ENCODE data around the gene LPCAT2. TPM values are rescaled to one million over a fixed set of nuclear protein-coding genes. Genes with fewer than 3 reads are reported as not detected.

Gene LPCAT2
- total RNA-seq, 1 experiment from 2014 or later = 7.1 TPM

DNA sequence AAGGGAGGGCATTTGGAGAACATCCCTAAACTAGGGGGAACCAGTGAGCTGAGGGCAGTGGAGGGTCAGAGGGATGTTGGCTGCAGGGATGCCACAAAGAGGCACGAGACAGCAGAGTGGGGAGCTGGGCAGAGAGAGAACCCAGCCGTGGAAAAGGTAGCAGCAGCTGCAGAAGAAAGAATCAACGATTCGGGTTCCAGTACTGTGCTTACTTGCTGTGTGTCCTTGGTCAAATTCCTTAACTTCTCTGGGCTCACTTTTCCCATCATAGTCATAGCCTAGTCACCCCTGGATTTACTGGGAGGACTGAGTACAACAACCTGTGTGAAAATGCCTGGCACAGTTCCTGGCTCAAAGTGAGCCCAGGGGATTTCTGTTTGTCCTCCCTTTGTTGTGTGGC is 42.7 kb upstream of the LPCAT2 start:
- ATAC-seq (no peak), DNase-seq (ENCODE audit: low spot score) (no peak)
- H3K4me3 Mint-ChIP-seq = no peak overlapping the region
- ChIA-PET POLR2A (no interaction called here), CTCF (interaction anchor here (0.6 to 3.2 kb wide), 9 partner anchors 29 to 394 kb away, joined by 3 to 213 read pairs (median 6); partner anchors contain the start of gene CES1)
- H3K36me3 Mint-ChIP-seq = no peaks in the 10 kb centered on the region
- peaks cover 12% of the 10 kb centered on the region for H3K4me1 Mint-ChIP-seq
- no peak overlapping the region for H3K27ac Mint-ChIP-seq
- no peaks in the 10 kb centered on the region for H3K9me3 Mint-ChIP-seq
- peaks cover 29% of the 10 kb centered on the region for H3K27me3 Mint-ChIP-seq (ENCODE audit: low read depth)
- TF ChIP-seq SMAD3 (CRISPR knock-in tag; IDR thresholded peaks at IDR 0.05; ENCODE audit: borderline replicate concordance) (no peak), NFE2L1 (CRISPR knock-in tag; IDR thresholded peaks at IDR 0.05) (no peak), FOXJ3 (CRISPR knock-in tag; IDR thresholded peaks at IDR 0.05; ENCODE audit: borderline replicate concordance) (no peak), TEAD4 (CRISPR knock-in tag; IDR thresholded peaks at IDR 0.05) (no peak), SP1 (CRISPR knock-in tag; conservative IDR thresholded peaks at IDR 0.05) (no peak), NR1H2 (CRISPR knock-in tag; IDR thresholded peaks at IDR 0.05) (no peak), KAT7 (CRISPR knock-in tag; IDR thresholded peaks at IDR 0.05; ENCODE audit: borderline replicate concordance) (no peak), GRHL2 (CRISPR knock-in tag; IDR thresholded peaks at IDR 0.05; ENCODE audit: insufficient replicate concordance, severe bottlenecking) (no peak)
- TF ChIP-seq, protein P1, sequence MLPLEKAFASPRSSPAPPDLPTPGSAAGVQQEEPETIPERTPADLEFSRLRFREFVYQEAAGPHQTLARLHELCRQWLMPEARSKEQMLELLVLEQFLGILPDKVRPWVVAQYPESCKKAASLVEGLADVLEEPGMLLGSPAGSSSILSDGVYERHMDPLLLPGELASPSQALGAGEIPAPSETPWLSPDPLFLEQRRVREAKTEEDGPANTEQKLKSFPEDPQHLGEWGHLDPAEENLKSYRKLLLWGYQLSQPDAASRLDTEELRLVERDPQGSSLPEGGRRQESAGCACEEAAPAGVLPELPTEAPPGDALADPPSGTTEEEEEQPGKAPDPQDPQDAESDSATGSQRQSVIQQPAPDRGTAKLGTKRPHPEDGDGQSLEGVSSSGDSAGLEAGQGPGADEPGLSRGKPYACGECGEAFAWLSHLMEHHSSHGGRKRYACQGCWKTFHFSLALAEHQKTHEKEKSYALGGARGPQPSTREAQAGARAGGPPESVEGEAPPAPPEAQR (CRISPR knock-in tag; IDR thresholded peaks at IDR 0.05) = no peak
- TF ChIP-seq, protein P2, sequence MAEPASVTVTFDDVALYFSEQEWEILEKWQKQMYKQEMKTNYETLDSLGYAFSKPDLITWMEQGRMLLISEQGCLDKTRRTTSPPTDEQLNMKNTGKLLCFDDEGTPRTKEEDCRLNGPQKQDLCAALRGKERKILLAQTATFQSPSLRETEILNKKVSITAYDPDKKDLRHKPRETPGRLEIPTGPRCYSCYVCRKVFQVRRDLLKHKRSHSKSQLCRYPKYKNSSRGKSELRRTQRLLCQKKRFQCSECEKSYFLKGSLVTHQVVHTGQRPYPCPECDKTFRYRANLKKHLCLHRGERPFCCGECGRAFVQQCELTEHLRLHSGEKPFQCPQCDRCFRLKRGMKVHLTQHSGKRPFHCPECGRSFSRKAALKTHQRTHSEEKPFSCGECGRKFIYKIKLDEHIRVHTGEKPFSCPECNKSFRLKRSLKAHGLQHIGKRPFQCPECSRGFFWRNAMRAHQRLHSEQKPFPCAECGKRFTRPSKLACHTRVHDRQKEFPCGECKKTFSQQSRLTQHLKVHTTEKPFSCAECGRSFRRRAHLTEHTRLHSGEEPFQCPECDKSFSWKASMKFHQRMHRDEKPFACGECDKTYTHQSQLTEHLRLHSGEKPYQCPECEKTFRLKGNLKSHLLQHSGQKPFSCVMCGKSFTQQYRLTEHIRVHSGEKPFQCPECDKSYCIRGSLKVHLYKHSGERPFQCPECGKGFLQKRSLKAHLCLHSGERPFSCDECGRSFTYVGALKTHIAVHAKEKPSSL (CRISPR knock-in tag; conservative IDR thresholded peaks at IDR 0.05) = no peak

DNA sequence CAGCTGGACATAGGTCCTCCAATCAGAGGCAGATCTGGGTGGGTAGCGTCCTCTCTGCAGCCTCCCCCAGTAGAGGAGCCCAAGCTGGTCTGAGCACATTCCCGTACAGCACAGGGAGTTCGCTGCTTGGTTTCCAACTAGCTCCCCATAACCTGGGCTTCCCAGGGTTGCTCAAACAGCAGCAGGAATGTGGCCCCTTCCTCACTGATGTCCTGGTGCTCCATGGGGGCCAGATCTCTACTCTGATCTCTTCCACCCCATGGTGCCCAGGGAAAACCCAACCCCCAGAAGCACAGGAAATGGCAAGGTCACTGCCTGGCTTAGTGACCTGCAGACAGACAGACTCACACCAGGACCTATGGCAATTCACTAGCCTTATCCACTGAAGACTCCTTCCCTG is 41.0 kb upstream of the LPCAT2 start:
- TF ChIP-seq IRF1 (CRISPR knock-in tag; IDR thresholded peaks at IDR 0.05) (no peak), CBFB (CRISPR knock-in tag; IDR thresholded peaks at IDR 0.05; ENCODE audit: low read depth) (no peak), OVOL2 (CRISPR knock-in tag; IDR thresholded peaks at IDR 0.05; ENCODE audit: borderline replicate concordance) (no peak), NR1H2 (CRISPR knock-in tag; IDR thresholded peaks at IDR 0.05) (no peak), ATF3 (CRISPR knock-in tag; conservative IDR thresholded peaks at IDR 0.05) (no peak), E2F5 (CRISPR knock-in tag; IDR thresholded peaks at IDR 0.05) (no peak), FOXP1 (CRISPR knock-in tag; IDR thresholded peaks at IDR 0.05; ENCODE audit: borderline replicate concordance) (no peak), ERG (CRISPR knock-in tag; IDR thresholded peaks at IDR 0.05) (no peak), PRRX2 (CRISPR knock-in tag; IDR thresholded peaks at IDR 0.05) (no peak), EMX1 (CRISPR knock-in tag; IDR thresholded peaks at IDR 0.05) (no peak)
- TF ChIP-seq, protein P3, sequence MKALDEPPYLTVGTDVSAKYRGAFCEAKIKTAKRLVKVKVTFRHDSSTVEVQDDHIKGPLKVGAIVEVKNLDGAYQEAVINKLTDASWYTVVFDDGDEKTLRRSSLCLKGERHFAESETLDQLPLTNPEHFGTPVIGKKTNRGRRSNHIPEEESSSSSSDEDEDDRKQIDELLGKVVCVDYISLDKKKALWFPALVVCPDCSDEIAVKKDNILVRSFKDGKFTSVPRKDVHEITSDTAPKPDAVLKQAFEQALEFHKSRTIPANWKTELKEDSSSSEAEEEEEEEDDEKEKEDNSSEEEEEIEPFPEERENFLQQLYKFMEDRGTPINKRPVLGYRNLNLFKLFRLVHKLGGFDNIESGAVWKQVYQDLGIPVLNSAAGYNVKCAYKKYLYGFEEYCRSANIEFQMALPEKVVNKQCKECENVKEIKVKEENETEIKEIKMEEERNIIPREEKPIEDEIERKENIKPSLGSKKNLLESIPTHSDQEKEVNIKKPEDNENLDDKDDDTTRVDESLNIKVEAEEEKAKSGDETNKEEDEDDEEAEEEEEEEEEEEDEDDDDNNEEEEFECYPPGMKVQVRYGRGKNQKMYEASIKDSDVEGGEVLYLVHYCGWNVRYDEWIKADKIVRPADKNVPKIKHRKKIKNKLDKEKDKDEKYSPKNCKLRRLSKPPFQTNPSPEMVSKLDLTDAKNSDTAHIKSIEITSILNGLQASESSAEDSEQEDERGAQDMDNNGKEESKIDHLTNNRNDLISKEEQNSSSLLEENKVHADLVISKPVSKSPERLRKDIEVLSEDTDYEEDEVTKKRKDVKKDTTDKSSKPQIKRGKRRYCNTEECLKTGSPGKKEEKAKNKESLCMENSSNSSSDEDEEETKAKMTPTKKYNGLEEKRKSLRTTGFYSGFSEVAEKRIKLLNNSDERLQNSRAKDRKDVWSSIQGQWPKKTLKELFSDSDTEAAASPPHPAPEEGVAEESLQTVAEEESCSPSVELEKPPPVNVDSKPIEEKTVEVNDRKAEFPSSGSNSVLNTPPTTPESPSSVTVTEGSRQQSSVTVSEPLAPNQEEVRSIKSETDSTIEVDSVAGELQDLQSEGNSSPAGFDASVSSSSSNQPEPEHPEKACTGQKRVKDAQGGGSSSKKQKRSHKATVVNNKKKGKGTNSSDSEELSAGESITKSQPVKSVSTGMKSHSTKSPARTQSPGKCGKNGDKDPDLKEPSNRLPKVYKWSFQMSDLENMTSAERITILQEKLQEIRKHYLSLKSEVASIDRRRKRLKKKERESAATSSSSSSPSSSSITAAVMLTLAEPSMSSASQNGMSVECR (CRISPR knock-in tag; IDR thresholded peaks at IDR 0.05; ENCODE audit: borderline replicate concordance) = no peak
- TF ChIP-seq, protein P4, sequence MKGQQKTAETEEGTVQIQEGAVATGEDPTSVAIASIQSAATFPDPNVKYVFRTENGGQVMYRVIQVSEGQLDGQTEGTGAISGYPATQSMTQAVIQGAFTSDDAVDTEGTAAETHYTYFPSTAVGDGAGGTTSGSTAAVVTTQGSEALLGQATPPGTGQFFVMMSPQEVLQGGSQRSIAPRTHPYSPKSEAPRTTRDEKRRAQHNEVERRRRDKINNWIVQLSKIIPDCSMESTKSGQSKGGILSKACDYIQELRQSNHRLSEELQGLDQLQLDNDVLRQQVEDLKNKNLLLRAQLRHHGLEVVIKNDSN (CRISPR knock-in tag; IDR thresholded peaks at IDR 0.05) = no peak
- CTCF ChIA-PET = interaction anchor here (0.8 to 1.0 kb wide), 3 partner anchors 11 to 234 kb away, joined by 3 to 5 read pairs (median 3); partner anchors contain the start of gene MMP2

More for the DNA sequence above, 41.0 kb upstream of the LPCAT2 start:
- POLR2A ChIA-PET = no interaction called here
- H3K9me3 Mint-ChIP-seq = no peaks in the 10 kb centered on the region
- DNase-seq (ENCODE audit: low spot score) (no peak), ATAC-seq (no peak)
- no peaks in the 10 kb centered on the region for H3K36me3 Mint-ChIP-seq
- H3K27ac Mint-ChIP-seq = no peak overlapping the region
- peaks cover 43% of the 10 kb centered on the region for H3K27me3 Mint-ChIP-seq (ENCODE audit: low read depth)
- H3K4me3 Mint-ChIP-seq = no peak overlapping the region
- peaks cover 12% of the 10 kb centered on the region for H3K4me1 Mint-ChIP-seq
